ENCODE data around the gene RPL12. TPM values are rescaled to one million over a fixed set of nuclear protein-coding genes. Genes with fewer than 3 reads are reported as not detected.
"Not testable (repeated sequence)": the region's sequence is repeated elsewhere in the genome, so short reads cannot be mapped to it uniquely, and the experiment has no call there.

RPL12 gene
- total RNA-seq, 1 donor from 2014 or later: 1,311 TPM

DNA sequence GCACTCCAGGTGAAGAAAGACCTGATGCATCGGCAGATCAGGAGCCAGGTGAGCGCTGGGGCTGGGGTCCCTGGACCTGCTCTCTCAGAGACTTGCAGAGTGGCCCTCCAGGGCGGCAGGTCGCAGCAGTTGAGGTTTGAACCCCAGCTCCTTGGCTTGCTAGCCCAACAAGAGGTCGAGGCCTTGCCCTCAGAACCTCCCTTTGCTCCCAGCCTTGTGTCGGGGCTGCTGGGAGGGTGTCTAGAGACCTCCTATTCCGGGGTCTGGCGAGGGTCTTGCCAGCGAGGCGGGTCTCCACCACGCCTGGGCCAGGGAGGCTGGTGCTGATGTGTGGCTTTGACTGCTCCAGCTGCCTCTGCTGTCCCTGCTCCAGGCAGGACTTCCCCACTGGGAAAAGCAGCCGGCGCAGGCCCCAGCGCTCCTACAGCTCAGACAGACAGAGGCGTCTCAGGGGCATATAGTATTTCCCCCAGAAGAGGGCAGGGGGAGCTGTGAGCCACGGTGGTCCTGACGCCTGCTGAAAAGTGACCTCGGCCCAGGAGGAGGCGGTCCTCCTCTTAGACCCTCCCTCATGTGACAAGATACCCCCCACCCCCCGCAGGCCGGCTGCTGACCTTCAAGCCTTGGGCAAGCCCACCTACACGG, 38.4 kb upstream of the RPL12 start:
- Mint-ChIP-seq H3K27ac (no peak overlapping the region), H3K4me3 (ENCODE audit: low read depth) (no peak overlapping the region), H3K4me1 (ENCODE audit: low read depth) (no peaks in the 10 kb centered on the region), H3K27me3 (ENCODE audit: low read depth) (no peaks in the 10 kb centered on the region), H3K9me3 (no peaks in the 10 kb centered on the region), H3K36me3 (ENCODE audit: low read depth) (peaks cover 24% of the 10 kb centered on the region)
- DNase-seq (ENCODE audit: low spot score): no peak
- intact Hi-C loops (cut with micrococcal nuclease): no loop called here

DNA sequence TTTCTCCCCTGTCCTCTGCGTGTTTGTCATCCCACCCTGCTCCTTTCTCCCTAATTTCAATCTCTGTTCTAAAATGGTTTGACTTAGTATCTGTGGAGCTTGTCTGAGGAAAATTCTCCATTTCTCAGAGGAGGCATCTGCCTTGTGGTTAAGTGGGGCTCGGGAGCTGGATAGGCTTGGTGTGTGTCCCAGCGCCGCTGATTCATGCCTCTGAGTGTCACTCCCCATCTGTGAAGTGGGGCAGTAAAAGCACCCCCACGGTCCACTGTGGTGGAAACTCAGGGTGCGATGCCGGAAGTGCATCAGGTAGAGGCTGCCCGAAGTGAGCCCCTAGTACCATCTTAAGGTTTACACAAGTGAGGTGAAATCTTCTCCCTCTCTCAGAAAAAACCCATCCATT, 37.7 kb upstream of the RPL12 start:
- peaks cover 25% of the 10 kb centered on the region for H3K36me3 Mint-ChIP-seq (ENCODE audit: low read depth)
- no peaks in the 10 kb centered on the region for H3K4me1 Mint-ChIP-seq (ENCODE audit: low read depth)
- DNase-seq (ENCODE audit: low spot score): no peak
- intact Hi-C loops (cut with micrococcal nuclease): no loop called here
- H3K27ac Mint-ChIP-seq: no peak overlapping the region
- no peaks in the 10 kb centered on the region for H3K9me3 Mint-ChIP-seq
- no peaks in the 10 kb centered on the region for H3K27me3 Mint-ChIP-seq (ENCODE audit: low read depth)
- H3K4me3 Mint-ChIP-seq (ENCODE audit: low read depth): no peak overlapping the region

DNA sequence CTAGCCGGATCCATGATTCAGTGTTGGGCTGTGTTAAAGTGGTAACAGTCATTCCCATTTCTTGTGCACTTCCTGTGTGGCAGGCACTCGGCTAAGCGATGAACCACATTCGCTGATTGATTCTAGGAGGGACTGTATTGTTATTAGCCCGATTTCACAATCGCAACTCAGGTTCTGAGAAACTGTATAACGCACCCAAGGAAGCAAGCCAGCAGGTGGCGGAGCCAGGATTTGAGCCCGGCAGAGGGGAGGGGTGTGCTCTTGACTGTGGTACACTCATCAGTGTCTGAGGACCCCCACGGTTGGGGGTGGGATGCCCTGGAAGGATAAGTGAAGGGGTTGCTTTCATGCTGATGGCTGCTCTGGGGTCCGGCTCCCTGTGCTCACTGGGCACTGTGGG, 34.8 kb upstream of the RPL12 start:
- no peak for DNase-seq (ENCODE audit: low spot score)
- H3K36me3 Mint-ChIP-seq (ENCODE audit: low read depth): peaks cover 23% of the 10 kb centered on the region
- H3K27me3 Mint-ChIP-seq (ENCODE audit: low read depth): no peaks in the 10 kb centered on the region
- no peak overlapping the region for H3K27ac Mint-ChIP-seq
- no peaks in the 10 kb centered on the region for H3K9me3 Mint-ChIP-seq
- H3K4me1 Mint-ChIP-seq (ENCODE audit: low read depth): no peaks in the 10 kb centered on the region
- intact Hi-C loops (cut with micrococcal nuclease): no loop called here
- H3K4me3 Mint-ChIP-seq (ENCODE audit: low read depth): no peak overlapping the region

- intact Hi-C loops (cut with micrococcal nuclease): no loop called here
- Mint-ChIP-seq H3K4me3 (ENCODE audit: low read depth) (no peak overlapping the region), H3K9me3 (no peaks in the 10 kb centered on the region), H3K27ac (no peak overlapping the region), H3K27me3 (ENCODE audit: low read depth) (no peaks in the 10 kb centered on the region), H3K4me1 (ENCODE audit: low read depth) (no peaks in the 10 kb centered on the region), H3K36me3 (ENCODE audit: low read depth) (peaks cover 27% of the 10 kb centered on the region)
- no peak for DNase-seq (ENCODE audit: low spot score)
Observed at GRCh38 chr9:127482662-127483061, 31.5 kb upstream of the RPL12 start.

- no peak overlapping the region for H3K27ac Mint-ChIP-seq
- peaks cover 20% of the 10 kb centered on the region for H3K36me3 Mint-ChIP-seq (ENCODE audit: low read depth)
- intact Hi-C loops (cut with micrococcal nuclease): no loop called here
- H3K4me1 Mint-ChIP-seq (ENCODE audit: low read depth): no peaks in the 10 kb centered on the region
- no peak overlapping the region for H3K4me3 Mint-ChIP-seq (ENCODE audit: low read depth)
- no peaks in the 10 kb centered on the region for H3K9me3 Mint-ChIP-seq
- no peak for DNase-seq (ENCODE audit: low spot score)
- H3K27me3 Mint-ChIP-seq (ENCODE audit: low read depth): no peaks in the 10 kb centered on the region
Observed at GRCh38 chr9:127479507-127480081, 28.4 kb upstream of the RPL12 start.

- DNase-seq (ENCODE audit: low spot score): no peak
- Mint-ChIP-seq H3K36me3 (ENCODE audit: low read depth) (peaks cover 25% of the 10 kb centered on the region), H3K27me3 (ENCODE audit: low read depth) (no peaks in the 10 kb centered on the region), H3K4me3 (ENCODE audit: low read depth) (no peak overlapping the region), H3K27ac (no peak overlapping the region), H3K4me1 (ENCODE audit: low read depth) (no peaks in the 10 kb centered on the region), H3K9me3 (no peaks in the 10 kb centered on the region)
- intact Hi-C loops (cut with micrococcal nuclease): no loop called here
Observed at GRCh38 chr9:127474592-127474991, 23.4 kb upstream of the RPL12 start.

GRCh38 chr9:127473932-127474331, 22.7 kb upstream of the RPL12 start:
- no peaks in the 10 kb centered on the region for H3K9me3 Mint-ChIP-seq
- H3K36me3 Mint-ChIP-seq (ENCODE audit: low read depth): peaks cover 27% of the 10 kb centered on the region
- no peak overlapping the region for H3K27ac Mint-ChIP-seq
- intact Hi-C loops (cut with micrococcal nuclease): no loop called here
- H3K4me1 Mint-ChIP-seq (ENCODE audit: low read depth): no peaks in the 10 kb centered on the region
- no peak for DNase-seq (ENCODE audit: low spot score)
- H3K27me3 Mint-ChIP-seq (ENCODE audit: low read depth): no peaks in the 10 kb centered on the region
- no peak overlapping the region for H3K4me3 Mint-ChIP-seq (ENCODE audit: low read depth)

DNA sequence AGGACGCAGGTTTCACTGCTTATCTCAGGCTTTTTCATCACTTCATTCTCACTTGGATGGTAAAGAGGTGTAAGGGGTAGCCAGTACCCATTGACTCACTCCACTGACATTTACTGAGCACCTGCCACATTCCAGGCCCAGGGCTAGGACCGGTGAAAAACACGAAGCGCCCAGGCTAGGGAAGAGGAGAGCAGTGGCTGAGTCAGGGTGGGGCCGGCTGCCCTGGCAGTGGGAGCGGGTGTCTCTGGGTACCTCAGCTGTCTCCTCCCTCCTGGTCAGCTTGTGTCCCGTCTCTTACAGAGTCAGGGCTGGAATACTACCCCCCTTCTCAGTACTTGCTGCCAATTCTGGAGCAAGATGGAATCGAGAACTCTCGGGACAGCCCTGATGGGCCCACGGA, 22.3 kb upstream of the RPL12 start:
- intact Hi-C loops (cut with micrococcal nuclease): no loop called here
- H3K27ac Mint-ChIP-seq: no peak overlapping the region
- no peak overlapping the region for H3K4me3 Mint-ChIP-seq (ENCODE audit: low read depth)
- H3K4me1 Mint-ChIP-seq (ENCODE audit: low read depth): no peaks in the 10 kb centered on the region
- no peak for DNase-seq (ENCODE audit: low spot score)
- no peaks in the 10 kb centered on the region for H3K27me3 Mint-ChIP-seq (ENCODE audit: low read depth)
- H3K36me3 Mint-ChIP-seq (ENCODE audit: low read depth): peaks cover 23% of the 10 kb centered on the region
- H3K9me3 Mint-ChIP-seq: no peaks in the 10 kb centered on the region

DNA sequence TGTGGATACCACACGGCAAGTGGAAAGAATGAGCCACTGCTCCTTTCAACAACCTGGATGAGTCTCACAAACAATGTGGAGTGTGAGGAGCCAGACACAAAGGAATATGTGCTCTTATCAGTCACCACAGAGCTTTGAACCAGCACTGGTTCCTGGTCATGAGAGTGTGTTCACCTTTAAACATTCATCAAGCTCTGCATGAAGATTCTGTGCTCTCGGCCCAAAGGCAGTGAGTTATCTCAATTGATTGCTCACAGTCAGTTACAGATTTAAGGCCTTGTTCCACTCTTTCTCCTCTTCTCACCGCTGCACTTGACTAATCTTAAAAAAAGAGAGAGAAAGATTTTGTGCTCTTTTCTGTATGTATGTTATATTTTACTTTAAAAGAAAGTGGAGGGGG, 19.5 kb upstream of the RPL12 start:
- peaks cover 29% of the 10 kb centered on the region for H3K36me3 Mint-ChIP-seq (ENCODE audit: low read depth)
- intact Hi-C loops (cut with micrococcal nuclease): no loop called here
- H3K4me1 Mint-ChIP-seq (ENCODE audit: low read depth): no peaks in the 10 kb centered on the region
- no peak overlapping the region for H3K4me3 Mint-ChIP-seq (ENCODE audit: low read depth)
- no peak overlapping the region for H3K27ac Mint-ChIP-seq
- no peak for DNase-seq (ENCODE audit: low spot score)
- H3K9me3 Mint-ChIP-seq: no peaks in the 10 kb centered on the region
- H3K27me3 Mint-ChIP-seq (ENCODE audit: low read depth): no peaks in the 10 kb centered on the region

- Mint-ChIP-seq H3K36me3 (ENCODE audit: low read depth) (peaks cover 29% of the 10 kb centered on the region), H3K27me3 (ENCODE audit: low read depth) (no peaks in the 10 kb centered on the region), H3K27ac (no peak overlapping the region), H3K9me3 (no peaks in the 10 kb centered on the region), H3K4me3 (ENCODE audit: low read depth) (no peak overlapping the region), H3K4me1 (ENCODE audit: low read depth) (no peaks in the 10 kb centered on the region)
- intact Hi-C loops (cut with micrococcal nuclease): no loop called here
- no peak for DNase-seq (ENCODE audit: low spot score)
Observed at GRCh38 chr9:127467621-127468020, 16.4 kb upstream of the RPL12 start.

DNA sequence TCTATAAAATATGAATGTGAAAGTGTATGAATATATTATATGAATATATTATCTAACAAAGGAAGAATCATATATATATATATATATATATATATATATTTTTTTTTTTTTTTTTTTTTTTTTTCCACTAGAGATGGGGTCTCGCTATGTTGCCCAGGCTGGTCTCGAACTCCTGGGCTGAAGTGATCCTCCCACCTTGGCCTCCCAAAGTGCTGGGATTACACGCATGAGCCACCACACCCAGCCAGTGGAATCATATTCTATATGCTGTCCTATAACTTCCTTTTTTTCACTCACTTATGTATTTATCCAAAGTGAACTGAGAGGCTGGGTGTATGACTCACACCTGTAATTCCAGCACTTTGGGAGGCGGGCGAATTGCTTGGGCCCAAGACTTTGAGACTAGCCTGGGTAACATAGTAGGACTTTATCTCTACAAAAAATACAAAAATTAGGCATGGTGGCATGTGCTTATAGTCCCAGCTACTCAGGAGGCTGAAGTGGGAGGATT, 15.3 kb upstream of the RPL12 start:
- H3K27ac Mint-ChIP-seq; H3K27me3 Mint-ChIP-seq (ENCODE audit: low read depth); DNase-seq (ENCODE audit: low spot score); intact Hi-C loops (cut with micrococcal nuclease); H3K9me3 Mint-ChIP-seq; H3K4me1 Mint-ChIP-seq (ENCODE audit: low read depth); H3K4me3 Mint-ChIP-seq (ENCODE audit: low read depth): not testable (repeated sequence)
- peaks cover 38% of the 10 kb centered on the region for H3K36me3 Mint-ChIP-seq (ENCODE audit: low read depth)

GRCh38 chr9:127463911-127464310, 12.7 kb upstream of the RPL12 start:
- no peaks in the 10 kb centered on the region for H3K9me3 Mint-ChIP-seq
- intact Hi-C loops (cut with micrococcal nuclease): no loop called here
- no peaks in the 10 kb centered on the region for H3K4me1 Mint-ChIP-seq (ENCODE audit: low read depth)
- H3K36me3 Mint-ChIP-seq (ENCODE audit: low read depth): peaks cover 32% of the 10 kb centered on the region
- H3K27me3 Mint-ChIP-seq (ENCODE audit: low read depth): no peaks in the 10 kb centered on the region
- no peak for DNase-seq (ENCODE audit: low spot score)
- no peak overlapping the region for H3K27ac Mint-ChIP-seq
- H3K4me3 Mint-ChIP-seq (ENCODE audit: low read depth): no peak overlapping the region

- Mint-ChIP-seq H3K27me3 (ENCODE audit: low read depth) (no peaks in the 10 kb centered on the region), H3K4me1 (ENCODE audit: low read depth) (no peaks in the 10 kb centered on the region), H3K4me3 (ENCODE audit: low read depth) (no peak overlapping the region), H3K36me3 (ENCODE audit: low read depth) (peaks cover 32% of the 10 kb centered on the region), H3K27ac (no peak overlapping the region), H3K9me3 (no peaks in the 10 kb centered on the region)
- no peak for DNase-seq (ENCODE audit: low spot score)
- intact Hi-C loops (cut with micrococcal nuclease): no loop called here
Observed at GRCh38 chr9:127463382-127463781, 12.2 kb upstream of the RPL12 start.
